DOHH2 (cell line): ENCODE results near the gene DKK3.

Experiments
- H3F3A ChIP-seq: fragments of 200-600 bp; sonication (generic), shearing (Covaris generic); 2 replicates; pipeline ENCODE4 v1.6.0; 2016; ENCODE audit warnings: antibody characterized with exemption, mild to moderate bottlenecking; ENCODE audit not compliant: control insufficient read depth, insufficient read depth
- H3K27ac ChIP-seq: fragments of 200-600 bp; sonication (generic); 2 replicates; pipeline ENCODE4 v1.5.1; 2014; ENCODE audit warnings: low read depth, mild to moderate bottlenecking, low read length, moderate library complexity
- H3K27me3 ChIP-seq: fragments of 200-600 bp; sonication (generic); 2 replicates; pipeline ENCODE4 v1.6.1; 2014; ENCODE audit warnings: mild to moderate bottlenecking, low read length, mixed read lengths; ENCODE audit not compliant: control insufficient read depth
- H3K36me3 ChIP-seq: fragments of 200-600 bp; sonication (generic); 2 replicates; pipeline ENCODE4 v1.6.1; 2014; ENCODE audit warnings: mild to moderate bottlenecking, low read length, moderate library complexity, mixed read lengths; ENCODE audit not compliant: control insufficient read depth
- H3K4me1 ChIP-seq: fragments of 200-600 bp; sonication (generic); 2 replicates; pipeline ENCODE4 v1.6.1; 2014; ENCODE audit warnings: mild to moderate bottlenecking, low read length, mixed read lengths; ENCODE audit not compliant: control insufficient read depth
- H3K4me2 ChIP-seq: fragments of 200-600 bp; sonication (generic); 2 replicates; pipeline ENCODE4 v1.6.0; 2014; ENCODE audit warnings: mild to moderate bottlenecking, low read length, moderate library complexity
- H3K4me3 ChIP-seq: fragments of 200-600 bp; sonication (generic); 2 replicates; pipeline ENCODE4 v1.5.1; 2014; ENCODE audit warnings: mild to moderate bottlenecking, low read length, mixed read lengths
- H3K79me2 ChIP-seq: fragments of 200-600 bp; sonication (generic); 2 replicates; pipeline ENCODE4 v1.6.1; 2014; ENCODE audit warnings: mild to moderate bottlenecking, low read length, mixed read lengths; ENCODE audit not compliant: control insufficient read depth
- H3K9me2 ChIP-seq: fragments of 200-600 bp; sonication (generic); replicated peaks from 2 replicates; pipeline ENCODE4 v1.6.1; 2014; ENCODE audit warnings: mild to moderate bottlenecking, low read length, mixed read lengths; ENCODE audit not compliant: control insufficient read depth
- H3K9me3 ChIP-seq: fragments of 200-600 bp; sonication (generic); 2 replicates; pipeline ENCODE4 v1.6.1; 2014; ENCODE audit warnings: antibody characterized with exemption, low read length, mixed read lengths; ENCODE audit not compliant: control insufficient read depth, insufficient read depth
- H4K20me1 ChIP-seq: fragments of 200-600 bp; sonication (generic); 2 replicates; pipeline ENCODE4 v1.6.0; 2014; ENCODE audit warnings: low read depth, mild to moderate bottlenecking, antibody characterized with exemption, low read length, moderate library complexity; ENCODE audit not compliant: control insufficient read depth, insufficient read depth
- EZH2phosphoT487 ChIP-seq: fragments of 200-600 bp; sonication (generic); IDR thresholded peaks from 2 replicates; pipeline ENCODE4 v1.6.1; 2017; ENCODE audit warnings: borderline replicate concordance, mild to moderate bottlenecking, antibody characterized with exemption, low read length, moderate library complexity, mixed read lengths
- TF ChIP-seq, protein P1 (sequence below): fragments of 200-600 bp; sonication (generic); IDR thresholded peaks from one replicate; pipeline ENCODE4 v1.5.1; 2014; ENCODE audit warnings: antibody characterized with exemption, mild to moderate bottlenecking, low read depth, low read length; ENCODE audit not compliant: poor library complexity, severe bottlenecking

DKK3 gene

DNA sequence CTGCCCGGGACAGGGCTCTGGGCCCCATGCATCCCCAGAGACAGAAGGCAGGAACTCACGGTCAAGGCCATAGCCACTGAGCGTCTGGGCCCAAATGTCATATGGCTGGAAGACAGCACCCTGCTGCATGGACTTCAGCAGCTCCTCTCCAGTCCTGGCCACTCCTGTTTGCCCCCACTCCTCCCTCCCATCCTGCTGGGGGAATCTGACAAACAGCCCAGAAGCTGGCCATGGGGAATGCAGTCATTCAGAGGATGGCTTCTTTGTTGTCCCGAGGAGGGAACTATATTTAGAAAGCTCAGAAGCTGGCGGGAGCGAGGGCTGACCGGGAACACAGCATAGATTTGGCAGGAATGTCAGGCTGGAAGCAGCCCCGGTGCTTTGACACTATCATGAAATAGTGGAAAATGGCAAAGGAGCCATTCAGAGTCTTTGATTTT, 35.0 kb downstream of the DKK3 start:
- Histone ChIP-seq H3K4me2 (no peak overlapping the region), H3K4me1 (peaks cover 5% of the 10 kb centered on the region), H3K79me2 (no peaks in the 10 kb centered on the region), H3K27me3 (no peaks in the 10 kb centered on the region), H3K27ac (no peak overlapping the region), H3K9me3 (no peaks in the 10 kb centered on the region), H4K20me1 (no peaks in the 10 kb centered on the region), H3K4me3 (no peak overlapping the region), H3K9me2 (no peaks in the 10 kb centered on the region), H3F3A (no peaks in the 10 kb centered on the region), H3K36me3 (no peaks in the 10 kb centered on the region)
- no peak for TF ChIP-seq EZH2phosphoT487

DNA sequence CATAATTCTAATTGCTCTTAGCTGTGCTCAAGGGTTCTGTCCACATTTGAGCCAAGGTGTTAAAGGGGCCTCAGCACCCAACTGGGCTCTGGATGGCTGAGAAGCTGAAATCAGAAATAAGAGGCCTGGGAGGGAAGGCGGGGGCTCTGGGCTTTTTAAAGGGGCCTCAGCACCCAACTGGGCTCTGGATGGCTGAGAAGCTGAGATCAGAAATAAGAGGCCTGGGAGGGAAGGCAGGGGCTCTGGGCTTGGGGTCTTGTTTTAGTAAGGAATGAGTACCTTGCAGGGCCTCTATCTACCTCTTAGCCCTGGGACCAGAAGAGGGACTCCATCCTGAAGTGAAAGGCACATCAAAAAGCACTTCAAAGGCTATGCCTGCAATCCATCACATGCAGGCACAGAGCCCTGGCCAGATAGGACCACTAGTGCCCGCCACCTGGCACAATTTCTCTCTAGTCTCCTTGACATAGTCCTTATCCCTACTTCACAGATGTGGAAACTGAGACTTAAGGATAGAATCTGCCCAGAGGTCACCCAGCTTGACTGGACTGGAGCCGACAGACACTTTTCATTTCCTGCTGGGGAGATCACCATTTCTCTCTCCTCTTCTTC, 35.6 kb downstream of the DKK3 start:
- Histone ChIP-seq H3K27ac (no peak overlapping the region), H3K4me3 (no peak overlapping the region), H3F3A (no peaks in the 10 kb centered on the region), H4K20me1 (no peaks in the 10 kb centered on the region), H3K27me3 (no peaks in the 10 kb centered on the region), H3K9me3 (no peaks in the 10 kb centered on the region), H3K36me3 (no peaks in the 10 kb centered on the region), H3K4me2 (no peak overlapping the region), H3K4me1 (peaks cover under 1% of the 10 kb centered on the region), H3K79me2 (no peaks in the 10 kb centered on the region), H3K9me2 (no peaks in the 10 kb centered on the region)
- TF ChIP-seq EZH2phosphoT487: no peak
- TF ChIP-seq, protein P1, sequence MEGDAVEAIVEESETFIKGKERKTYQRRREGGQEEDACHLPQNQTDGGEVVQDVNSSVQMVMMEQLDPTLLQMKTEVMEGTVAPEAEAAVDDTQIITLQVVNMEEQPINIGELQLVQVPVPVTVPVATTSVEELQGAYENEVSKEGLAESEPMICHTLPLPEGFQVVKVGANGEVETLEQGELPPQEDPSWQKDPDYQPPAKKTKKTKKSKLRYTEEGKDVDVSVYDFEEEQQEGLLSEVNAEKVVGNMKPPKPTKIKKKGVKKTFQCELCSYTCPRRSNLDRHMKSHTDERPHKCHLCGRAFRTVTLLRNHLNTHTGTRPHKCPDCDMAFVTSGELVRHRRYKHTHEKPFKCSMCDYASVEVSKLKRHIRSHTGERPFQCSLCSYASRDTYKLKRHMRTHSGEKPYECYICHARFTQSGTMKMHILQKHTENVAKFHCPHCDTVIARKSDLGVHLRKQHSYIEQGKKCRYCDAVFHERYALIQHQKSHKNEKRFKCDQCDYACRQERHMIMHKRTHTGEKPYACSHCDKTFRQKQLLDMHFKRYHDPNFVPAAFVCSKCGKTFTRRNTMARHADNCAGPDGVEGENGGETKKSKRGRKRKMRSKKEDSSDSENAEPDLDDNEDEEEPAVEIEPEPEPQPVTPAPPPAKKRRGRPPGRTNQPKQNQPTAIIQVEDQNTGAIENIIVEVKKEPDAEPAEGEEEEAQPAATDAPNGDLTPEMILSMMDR: no peak

DNA sequence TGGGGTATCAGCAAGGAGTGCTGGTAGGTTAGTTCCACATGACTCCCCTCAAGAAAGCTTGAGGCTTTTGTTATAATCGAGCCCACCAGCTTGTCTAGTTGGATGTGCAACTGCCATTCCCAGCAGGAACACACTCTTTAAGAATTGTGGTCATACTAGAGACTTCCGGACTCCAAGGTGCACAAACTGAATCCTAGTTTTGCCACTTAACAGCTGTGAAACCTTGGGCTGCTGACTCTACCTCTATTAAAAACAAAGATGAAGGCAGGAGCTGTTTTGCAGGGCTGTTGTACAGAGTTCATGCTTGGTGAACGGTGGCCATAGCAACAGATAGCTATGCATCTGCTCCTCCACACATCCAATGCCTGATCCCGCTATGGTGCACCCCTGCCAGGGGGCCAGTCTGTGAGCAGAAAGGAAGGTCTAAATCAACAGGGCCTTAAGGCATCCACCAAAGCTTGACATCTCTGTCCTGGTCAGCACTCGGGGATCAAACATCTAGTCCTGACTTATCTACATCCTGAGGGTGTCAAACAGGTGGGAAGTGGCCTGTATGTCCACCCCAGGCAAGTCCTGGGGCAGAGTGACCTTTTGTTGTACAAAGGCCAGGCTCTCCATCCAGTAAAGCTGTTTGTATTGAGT, 36.4 kb downstream of the DKK3 start:
- H3K9me3 ChIP-seq: no peaks in the 10 kb centered on the region
- TF ChIP-seq EZH2phosphoT487: no peak
- TF ChIP-seq, protein P1: no peak
- H3K9me2 ChIP-seq: no peaks in the 10 kb centered on the region
- H3K27me3 ChIP-seq: no peaks in the 10 kb centered on the region
- no peak overlapping the region for H3K4me2 ChIP-seq
- no peak overlapping the region for H3K4me3 ChIP-seq
- H3F3A ChIP-seq: no peaks in the 10 kb centered on the region
- no peaks in the 10 kb centered on the region for H4K20me1 ChIP-seq
- no peaks in the 10 kb centered on the region for H3K79me2 ChIP-seq
- no peak overlapping the region for H3K27ac ChIP-seq
- no peaks in the 10 kb centered on the region for H3K4me1 ChIP-seq
- no peaks in the 10 kb centered on the region for H3K36me3 ChIP-seq

GRCh38 chr11:11970556-11970955, 37.9 kb downstream of the DKK3 start:
- no peak overlapping the region for H3K4me2 ChIP-seq
- no peaks in the 10 kb centered on the region for H3K27me3 ChIP-seq
- H3K79me2 ChIP-seq: no peaks in the 10 kb centered on the region
- no peaks in the 10 kb centered on the region for H4K20me1 ChIP-seq
- H3K9me2 ChIP-seq: no peaks in the 10 kb centered on the region
- no peaks in the 10 kb centered on the region for H3F3A ChIP-seq
- H3K4me3 ChIP-seq: no peak overlapping the region
- no peaks in the 10 kb centered on the region for H3K9me3 ChIP-seq
- TF ChIP-seq, protein P1: no peak
- no peak for TF ChIP-seq EZH2phosphoT487
- no peaks in the 10 kb centered on the region for H3K36me3 ChIP-seq
- no peak overlapping the region for H3K27ac ChIP-seq
- H3K4me1 ChIP-seq: no peaks in the 10 kb centered on the region
